Stimulated activated CD4-positive, alpha-beta T cell treated with anti-CD3 and anti-CD28 coated beads, Interleukin-1b, Interleukin-23, amount 100 ng/mL, for 48 hours (primary cell): ENCODE data around the gene SCAMP1.

Source experiments
- DNase-seq: peaks from one replicate; pipeline ENCODE4 v3.0.0-alpha.2; 2020

Gene SCAMP1

GRCh38 chr5:78499485-78499884 lies 139.1 kb downstream of the SCAMP1 start:
- DNase-seq, result no peak

DNA sequence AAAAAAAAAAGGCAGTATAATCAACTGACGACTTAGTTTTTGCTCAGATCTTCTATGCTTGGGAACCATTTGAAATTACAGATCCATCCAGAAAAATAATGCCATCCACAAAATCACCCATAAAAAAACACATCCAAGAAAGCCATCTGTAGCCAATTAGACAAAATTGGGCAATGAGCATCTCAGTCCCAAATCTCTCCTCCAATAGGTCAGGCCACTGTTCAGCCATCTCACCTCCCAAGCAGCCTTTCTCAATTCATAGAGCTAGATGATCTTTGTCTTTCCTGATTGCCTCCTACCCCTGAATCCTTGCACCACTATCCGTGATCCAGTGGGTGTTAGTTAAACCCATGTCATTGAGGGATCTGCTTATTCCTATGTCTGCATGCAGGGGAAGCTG lies 139.6 kb downstream of the SCAMP1 start:
- DNase-seq, result no peak

DNA sequence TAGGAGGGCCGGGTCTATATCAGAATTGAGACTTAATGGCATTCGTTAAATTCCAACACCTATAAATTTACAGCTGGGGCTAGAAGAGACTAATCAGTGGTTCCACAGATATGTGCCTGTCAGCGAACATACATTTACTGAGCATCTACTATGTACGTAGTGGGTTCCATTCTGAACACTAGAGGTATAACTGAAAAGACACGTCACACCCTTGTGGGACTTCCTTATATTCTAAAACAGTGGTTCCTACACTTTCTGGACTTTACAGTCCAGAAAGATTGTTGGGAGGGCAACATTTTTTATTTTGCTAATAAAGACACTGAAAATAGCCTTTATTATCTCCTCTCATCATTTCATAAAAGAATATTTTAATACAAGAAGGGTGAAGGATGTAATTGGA lies 140.5 kb downstream of the SCAMP1 start:
- DNase-seq, result no peak

GRCh38 chr5:78501411-78502352 lies 141.3 kb downstream of the SCAMP1 start:
- DNase-seq, result no peak

- DNase-seq, result no peak
These were observed 143.7 kb downstream of the SCAMP1 start for GRCh38 chr5:78503958-78504653.

DNA sequence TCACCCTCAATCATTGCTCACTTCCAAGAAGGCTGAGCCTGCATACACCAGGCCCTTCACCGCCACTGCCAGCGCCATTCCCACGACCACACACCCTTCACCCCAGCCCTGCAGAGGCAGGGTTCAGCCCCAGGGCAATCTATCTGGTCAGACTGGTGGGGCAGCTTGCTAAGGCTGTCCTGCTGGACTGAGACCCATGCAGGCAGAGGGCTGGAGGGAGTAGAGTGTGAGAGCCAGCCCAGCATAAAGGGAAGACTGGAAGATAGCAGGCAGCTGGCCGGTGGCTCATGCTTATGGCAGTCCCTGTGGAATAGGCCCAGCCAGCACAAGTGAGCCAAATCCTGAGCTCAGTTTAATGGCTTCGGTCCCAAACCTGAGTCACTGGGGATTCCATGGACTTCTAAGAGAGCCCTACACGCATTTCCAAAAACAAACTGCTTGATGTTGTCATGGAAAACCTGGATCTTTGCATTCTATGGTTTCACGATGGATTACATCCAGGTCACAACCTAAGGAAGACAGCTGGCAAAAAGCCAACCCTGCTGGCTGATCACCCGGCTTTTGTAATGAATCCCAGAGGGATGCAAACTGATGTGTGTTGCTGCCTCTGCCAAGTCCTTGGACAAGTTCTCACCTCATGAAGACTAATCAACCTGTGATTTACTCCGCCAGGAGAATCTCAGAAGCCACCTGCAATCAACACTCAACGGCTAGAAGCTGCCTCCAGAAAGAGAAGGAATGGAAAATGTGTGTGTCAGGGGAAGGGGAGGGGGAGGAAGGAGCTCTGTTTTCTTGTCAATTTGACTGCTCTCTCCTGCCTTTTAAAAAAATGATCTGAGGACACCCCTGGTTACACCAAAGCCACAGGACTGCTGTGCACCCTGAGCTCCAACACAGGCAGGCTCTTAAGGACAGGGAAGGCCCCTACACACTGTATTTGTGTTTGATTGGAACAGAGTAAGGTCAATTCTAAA lies 144.6 kb downstream of the SCAMP1 start:
- DNase-seq, result no peak

DNA sequence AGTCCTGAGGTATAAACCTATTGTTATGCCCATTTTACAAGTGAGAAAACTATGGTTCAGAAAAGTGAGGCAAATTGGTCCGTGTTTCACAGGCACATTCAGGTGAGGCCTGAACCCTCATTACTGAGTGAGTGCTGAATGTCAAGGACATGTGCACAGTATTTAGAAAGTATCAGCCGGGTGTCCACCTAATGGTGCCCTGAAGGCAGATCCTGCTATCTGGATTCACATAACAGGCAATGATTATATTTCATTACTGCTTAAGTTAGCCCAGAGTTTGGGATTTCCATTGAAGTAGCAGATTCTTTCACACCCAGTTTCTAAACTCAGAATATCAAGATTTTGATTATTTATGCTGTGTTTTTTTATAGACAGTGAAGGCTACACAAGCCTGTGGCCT lies 145.4 kb downstream of the SCAMP1 start:
- DNase-seq, result no peak

DNA sequence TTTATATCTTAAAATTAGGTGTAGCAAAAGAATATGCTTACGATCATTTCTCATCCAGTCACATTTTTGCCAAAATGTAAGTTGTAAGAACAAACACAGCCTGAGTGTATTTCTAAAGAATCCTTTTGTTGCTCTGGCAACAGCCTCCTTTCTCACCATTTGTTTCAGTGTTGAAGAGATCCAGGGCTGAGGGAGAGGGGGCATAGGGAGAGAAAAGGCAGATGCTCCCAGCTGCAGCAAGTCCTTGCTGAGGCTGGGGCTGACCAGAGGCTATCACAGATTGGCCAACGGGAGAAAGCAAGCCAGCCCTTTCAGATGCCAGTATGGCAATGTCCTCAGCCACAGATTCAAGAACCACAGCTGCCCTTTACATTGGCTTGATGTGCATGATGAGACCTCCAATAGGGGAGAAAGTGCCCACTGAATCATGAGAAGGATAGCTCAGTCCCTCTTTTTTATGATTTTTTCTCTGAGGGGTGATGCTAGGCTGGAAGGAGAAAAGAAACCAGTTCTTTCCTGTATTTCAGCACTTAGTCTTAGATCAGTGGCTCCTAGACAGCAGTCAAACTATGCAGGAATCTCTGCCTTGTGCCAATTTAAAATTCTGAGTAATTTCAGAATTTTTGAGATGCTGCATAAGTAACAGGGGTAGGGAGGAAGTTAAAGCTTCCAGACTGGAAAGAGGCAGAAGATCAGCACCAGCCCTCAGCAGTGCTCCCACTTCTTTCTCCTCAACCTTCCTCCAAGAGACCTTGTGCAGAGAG lies 146.0 kb downstream of the SCAMP1 start:
- DNase-seq, result no peak

- DNase-seq, result no peak
These were observed 147.1 kb downstream of the SCAMP1 start for GRCh38 chr5:78507531-78507930.

DNA sequence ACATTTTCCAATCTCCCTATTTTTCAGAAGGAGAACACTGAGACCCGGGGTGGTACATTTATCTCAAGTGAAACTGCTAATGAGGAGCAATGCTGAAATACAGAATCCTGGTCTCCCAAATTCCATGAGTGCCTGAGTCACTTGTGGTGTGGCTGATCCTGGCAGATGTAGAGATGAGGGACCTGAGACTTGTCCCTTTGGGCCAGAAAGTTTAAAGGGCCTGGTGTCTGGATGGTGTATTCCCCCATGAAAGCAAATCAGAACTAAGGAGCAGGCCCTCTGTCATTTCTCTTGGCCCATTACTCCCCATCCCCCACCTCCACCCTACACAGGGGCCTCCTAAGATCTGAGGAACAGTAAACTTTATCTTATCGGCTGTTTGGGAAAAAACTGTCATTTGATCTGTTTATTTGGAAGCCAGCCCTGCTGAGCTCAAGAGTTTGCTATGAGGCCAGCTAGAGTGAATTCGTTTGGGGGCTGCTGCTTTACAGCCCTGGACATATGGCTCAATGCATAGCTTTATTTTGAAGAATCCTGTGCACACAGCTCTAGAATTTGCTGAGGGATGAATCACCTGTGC lies 147.9 kb downstream of the SCAMP1 start:
- no peak for DNase-seq

GRCh38 chr5:78509145-78509865 lies 148.9 kb downstream of the SCAMP1 start:
- DNase-seq, result no peak

- DNase-seq, result peak; percentile 19
These were observed 149.7 kb downstream of the SCAMP1 start for GRCh38 chr5:78509884-78510769.

DNA sequence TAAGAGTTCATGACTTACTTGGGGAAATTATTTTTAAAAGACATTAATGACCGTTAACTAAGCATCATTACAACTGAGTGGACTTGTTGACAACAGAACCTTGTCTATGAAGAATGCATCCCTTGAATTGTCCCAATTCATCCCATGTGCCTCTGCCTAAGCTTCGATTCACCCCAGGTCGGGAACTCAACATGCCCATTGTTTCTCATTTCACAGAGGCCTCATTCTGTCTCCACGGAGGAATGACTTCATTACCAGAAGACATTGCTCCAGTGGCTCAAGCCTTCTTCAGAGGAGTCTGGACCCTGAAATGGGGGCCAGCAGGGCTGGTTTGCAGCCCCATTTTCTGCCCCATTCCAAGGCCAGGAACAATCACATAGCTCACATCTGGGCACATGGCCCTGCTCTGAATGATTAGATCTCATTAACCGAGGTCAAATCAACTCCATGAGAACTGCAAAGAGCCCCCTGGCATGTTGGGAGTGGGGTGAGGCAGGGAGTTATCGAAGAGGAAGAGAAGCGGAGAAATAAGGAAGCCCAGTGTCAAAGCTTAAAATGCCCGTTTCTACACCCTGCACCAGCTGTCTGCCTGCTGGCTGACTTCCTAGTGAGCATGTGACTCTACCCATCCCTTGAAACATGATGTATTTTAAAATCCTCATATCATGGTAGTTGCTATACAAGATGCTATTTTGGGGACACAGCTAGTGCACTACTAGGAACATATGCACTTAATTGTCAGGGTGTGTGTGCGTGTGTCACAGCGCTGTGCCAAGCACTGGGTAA lies 150.9 kb downstream of the SCAMP1 start:
- no peak for DNase-seq

DNA sequence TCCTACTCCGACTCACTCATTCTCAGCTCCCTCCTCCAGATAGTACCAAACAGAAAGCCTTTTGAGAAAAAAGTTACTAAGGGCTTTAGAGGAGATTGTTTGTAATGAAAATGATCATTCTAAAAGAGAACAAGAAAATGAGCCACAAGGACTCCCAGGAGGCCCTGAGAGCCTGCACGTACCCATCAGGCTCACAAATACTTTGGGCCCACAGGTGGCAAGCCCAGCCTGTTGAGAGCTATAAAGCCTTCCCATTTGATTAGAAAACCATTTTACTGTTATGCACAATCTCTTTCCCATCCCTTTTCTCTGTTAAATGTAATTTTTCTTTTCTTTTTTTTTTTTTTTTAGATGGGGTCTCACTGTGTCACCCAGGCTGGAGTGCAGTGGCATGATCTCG lies 152.0 kb downstream of the SCAMP1 start:
- DNase-seq, result no peak

DNA sequence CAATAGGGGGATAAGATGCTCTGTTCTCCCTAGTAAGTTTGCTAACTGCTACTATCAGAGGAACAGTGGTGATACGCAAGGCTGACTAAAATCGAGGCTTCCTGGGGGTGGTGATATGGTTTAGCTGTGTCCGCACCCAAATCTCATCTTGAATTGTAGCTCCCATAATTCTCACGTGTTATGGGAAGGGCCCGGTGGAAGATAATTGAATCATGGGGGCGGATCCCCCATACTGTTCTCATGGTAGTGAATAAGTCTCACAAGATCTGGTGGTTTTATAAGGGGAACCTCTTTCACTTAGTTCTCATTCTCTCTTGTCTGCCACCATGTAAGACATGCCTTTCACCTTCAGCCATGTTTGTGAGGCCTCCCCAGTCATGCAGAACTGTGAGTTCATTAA lies 153.0 kb downstream of the SCAMP1 start:
- DNase-seq, result no peak

DNA sequence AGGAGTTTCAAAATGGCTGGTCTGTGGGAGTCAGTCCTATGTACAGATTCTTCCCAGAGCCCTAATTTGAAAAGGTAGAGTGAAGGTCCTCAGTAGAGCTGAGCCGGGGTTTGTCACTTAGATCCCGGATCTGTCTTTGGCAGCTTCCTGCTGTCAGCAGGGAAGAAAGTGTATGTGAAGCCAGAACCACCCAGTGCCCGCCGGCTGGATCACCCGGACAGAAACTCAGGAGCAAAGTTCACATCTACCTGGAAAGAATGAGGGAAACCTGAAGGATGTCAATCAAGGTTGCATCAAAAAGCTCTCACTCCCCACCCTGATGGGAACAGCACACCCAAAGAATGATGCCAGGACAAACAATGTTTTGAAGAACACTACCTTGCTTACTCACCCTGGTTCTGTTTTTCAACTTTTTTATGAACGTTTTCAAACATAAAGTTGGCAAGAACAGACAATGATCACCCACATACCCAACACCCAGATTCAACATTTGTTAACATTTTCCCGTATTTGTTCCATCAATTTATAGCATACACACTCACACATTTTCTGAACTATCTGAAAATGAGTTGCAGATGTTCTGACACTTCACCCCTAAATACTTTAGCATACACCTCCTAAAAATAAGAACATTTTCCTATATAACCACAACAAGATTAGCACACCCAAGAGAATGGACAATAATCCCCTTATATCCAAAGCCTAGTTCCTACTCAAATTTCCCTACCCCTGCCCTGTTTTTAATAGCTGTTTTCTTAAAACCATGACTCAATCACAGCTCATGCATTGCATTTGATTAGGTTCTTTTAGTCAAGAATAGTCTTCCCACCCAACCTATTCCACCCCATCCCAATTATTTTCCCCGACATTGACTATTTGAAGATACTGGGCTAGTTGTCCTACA lies 154.3 kb downstream of the SCAMP1 start:
- DNase-seq, result no peak

GRCh38 chr5:78515670-78516069 lies 155.3 kb downstream of the SCAMP1 start:
- no peak for DNase-seq
